Activated gamma-delta T cell treated with anti-CD3 and anti-CD28 coated beads, Interleukin-2, amount 50 U/mL, for 16 hours (primary cell): Measurements from ENCODE around the gene HDDC2.

Experiments used
- DNase-seq: peaks from one replicate; pipeline ENCODE4 v3.0.0-alpha.2; 2020; ENCODE audit warnings: low read depth

Gene HDDC2

GRCh38 chr6:125269328-125269985 lies 32.3 kb downstream of the HDDC2 start:
- DNase-seq, result no peak

GRCh38 chr6:125268765-125269164 lies 33.0 kb downstream of the HDDC2 start:
- no peak for DNase-seq

GRCh38 chr6:125267806-125268523 lies 33.8 kb downstream of the HDDC2 start:
- no peak for DNase-seq

GRCh38 chr6:125264476-125264875 lies 37.3 kb downstream of the HDDC2 start:
- DNase-seq, result no peak

- DNase-seq, result no peak
Observed at GRCh38 chr6:125262016-125263013, 39.5 kb downstream of the HDDC2 start.

GRCh38 chr6:125259354-125259736 lies 42.4 kb downstream of the HDDC2 start:
- no peak for DNase-seq

- no peak for DNase-seq
Observed at GRCh38 chr6:125258651-125259353, 43.0 kb downstream of the HDDC2 start.

- DNase-seq, result no peak
Observed at GRCh38 chr6:125257351-125257750, 44.4 kb downstream of the HDDC2 start.

GRCh38 chr6:125255201-125255600 lies 46.6 kb downstream of the HDDC2 start:
- no peak for DNase-seq

- no peak for DNase-seq
Observed at GRCh38 chr6:125254321-125254720, 47.4 kb downstream of the HDDC2 start.

GRCh38 chr6:125253881-125254280 lies 47.9 kb downstream of the HDDC2 start:
- DNase-seq, result no peak

GRCh38 chr6:125252891-125253290 lies 48.9 kb downstream of the HDDC2 start:
- no peak for DNase-seq

- no peak for DNase-seq
Observed at GRCh38 chr6:125251516-125252220, 50.1 kb downstream of the HDDC2 start.

GRCh38 chr6:125250511-125250910 lies 51.3 kb downstream of the HDDC2 start:
- no peak for DNase-seq

GRCh38 chr6:125248136-125248535 lies 53.6 kb downstream of the HDDC2 start:
- DNase-seq, result no peak

GRCh38 chr6:125246566-125246965 lies 55.2 kb downstream of the HDDC2 start:
- no peak for DNase-seq

GRCh38 chr6:125245523-125246264 lies 56.1 kb downstream of the HDDC2 start:
- no peak for DNase-seq

- DNase-seq, result no peak
Observed at GRCh38 chr6:125245109-125245508, 56.7 kb downstream of the HDDC2 start.

- no peak for DNase-seq
Observed at GRCh38 chr6:125237764-125238163, 64.0 kb downstream of the HDDC2 start.

GRCh38 chr6:125236536-125237327 lies 65.0 kb downstream of the HDDC2 start:
- DNase-seq, result no peak
